ENCODE measurements around the gene PLXNA1. TPM values are rescaled to one million over a fixed set of nuclear protein-coding genes. Genes with fewer than 3 reads are reported as not detected.

The PLXNA1 gene
- total and polyA plus RNA-seq, 10 of the 15 experiments (the other 5 are each of a cell fraction or from before 2014, with no cell fraction given) = 0.03 to 16.4 (median 2.5) TPM

DNA sequence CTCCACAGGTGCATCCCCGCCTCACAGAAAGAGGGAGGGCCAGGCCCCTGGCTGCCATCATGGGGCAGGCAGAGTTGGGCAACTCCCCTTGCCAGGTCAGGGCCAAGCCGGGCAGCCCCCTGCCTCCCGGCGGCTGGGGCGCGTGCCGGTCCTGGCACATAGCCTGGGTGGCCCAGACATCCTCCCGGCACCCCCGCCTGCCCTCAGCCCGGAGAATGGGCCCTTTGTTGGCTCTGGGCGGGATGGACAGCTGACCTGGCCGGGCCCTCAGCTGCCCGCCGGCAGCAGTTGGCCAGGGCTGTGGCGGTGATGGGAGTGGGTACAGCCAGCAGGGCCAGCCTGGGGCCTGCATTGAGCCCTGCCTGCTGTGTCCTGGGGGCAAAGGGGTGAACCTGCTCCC lies 16.5 kb downstream of the PLXNA1 start:
- intact Hi-C loops (cut with micrococcal nuclease; ENCODE audit: unreplicated experiment) = no loop called here
- Histone ChIP-seq H3K4me2 (ENCODE audit: control insufficient read depth, insufficient read depth) (no peak overlapping the region), H3K9me3 (replicated peaks; ENCODE audit: control insufficient read depth, insufficient read depth, low read length) (no peaks in the 10 kb centered on the region), H3K4me1 (ENCODE audit: control insufficient read depth, insufficient read depth, low read length) (peaks cover 7% of the 10 kb centered on the region), H4K20me1 (ENCODE audit: control insufficient read depth, insufficient read depth) (no peaks in the 10 kb centered on the region), H3K9ac (ENCODE audit: control insufficient read depth, insufficient read depth, low read length) (no peak overlapping the region), H3K36me3 (ENCODE audit: control insufficient read depth in 2 of 2, insufficient read depth in 2 of 2, low read length in 1 of 2) (peaks cover 0 to 6% of the 10 kb centered on the region in 2 experiments; a peak in 2 of 4 replicates), H3K27ac (ENCODE audit: control insufficient read depth, insufficient read depth) (no peak overlapping the region), H2AFZ (ENCODE audit: control insufficient read depth, low read depth, low read length) (no peak overlapping the region), H3K79me2 (ENCODE audit: control insufficient read depth, insufficient read depth, low read length) (no peaks in the 10 kb centered on the region), H3K27me3 (replicated peaks in 1 of 2; ENCODE audit: control insufficient read depth in 2 of 2, insufficient read depth in 2 of 2, low read length in 1 of 2) (no peaks in the 10 kb centered on the region), H3K4me3 (no peak overlapping the region)
- ChIA-PET RAD21 (ENCODE audit: unreplicated experiment) (interaction anchor here (0.6 kb wide), 1 partner anchor 506 kb away, joined by 3 read pairs; no protein-coding TSS in a partner anchor), CTCF (no interaction called here), SMC1A (ENCODE audit: uncharacterized antibody, unreplicated experiment) (no interaction called here), POLR2A (no interaction called here)
- in situ Hi-C loops (cut with MboI) = no loop called here
- ATAC-seq (no peak), DNase-seq (ENCODE audit: low read depth, low spot score) (no peak), FAIRE-seq (no peak)
- WGBS (ENCODE audit: insufficient coverage, insufficient replicate concordance, low lambda C conversion rate, missing lambda C conversion rate) = 65% methylated on average over 7 of the region's 15 CpGs
- BruUV-seq (replicated peaks) = no TSS peak
- TF ChIP-seq RBBP5 (conservative IDR thresholded peaks at IDR 0.05) = no peak
- TF ChIP-seq, protein P1, sequence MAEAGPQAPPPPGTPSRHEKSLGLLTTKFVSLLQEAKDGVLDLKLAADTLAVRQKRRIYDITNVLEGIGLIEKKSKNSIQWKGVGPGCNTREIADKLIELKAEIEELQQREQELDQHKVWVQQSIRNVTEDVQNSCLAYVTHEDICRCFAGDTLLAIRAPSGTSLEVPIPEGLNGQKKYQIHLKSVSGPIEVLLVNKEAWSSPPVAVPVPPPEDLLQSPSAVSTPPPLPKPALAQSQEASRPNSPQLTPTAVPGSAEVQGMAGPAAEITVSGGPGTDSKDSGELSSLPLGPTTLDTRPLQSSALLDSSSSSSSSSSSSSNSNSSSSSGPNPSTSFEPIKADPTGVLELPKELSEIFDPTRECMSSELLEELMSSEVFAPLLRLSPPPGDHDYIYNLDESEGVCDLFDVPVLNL (IDR thresholded peaks at IDR 0.05; ENCODE audit: low read depth, low read length) = no peak
- TF ChIP-seq RFX5 (IDR thresholded peaks at IDR 0.05; ENCODE audit: low read depth, low read length) = no peak
- TF ChIP-seq ASH2L (IDR thresholded peaks at IDR 0.05; ENCODE audit: borderline replicate concordance, low read depth) = no peak
- TF ChIP-seq, protein P2, sequence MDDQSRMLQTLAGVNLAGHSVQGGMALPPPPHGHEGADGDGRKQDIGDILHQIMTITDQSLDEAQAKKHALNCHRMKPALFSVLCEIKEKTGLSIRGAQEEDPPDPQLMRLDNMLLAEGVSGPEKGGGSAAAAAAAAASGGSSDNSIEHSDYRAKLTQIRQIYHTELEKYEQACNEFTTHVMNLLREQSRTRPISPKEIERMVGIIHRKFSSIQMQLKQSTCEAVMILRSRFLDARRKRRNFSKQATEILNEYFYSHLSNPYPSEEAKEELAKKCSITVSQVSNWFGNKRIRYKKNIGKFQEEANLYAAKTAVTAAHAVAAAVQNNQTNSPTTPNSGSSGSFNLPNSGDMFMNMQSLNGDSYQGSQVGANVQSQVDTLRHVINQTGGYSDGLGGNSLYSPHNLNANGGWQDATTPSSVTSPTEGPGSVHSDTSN (IDR thresholded peaks at IDR 0.05; ENCODE audit: insufficient replicate concordance, low read depth, low read length) = no peak
- TF ChIP-seq, protein P3, sequence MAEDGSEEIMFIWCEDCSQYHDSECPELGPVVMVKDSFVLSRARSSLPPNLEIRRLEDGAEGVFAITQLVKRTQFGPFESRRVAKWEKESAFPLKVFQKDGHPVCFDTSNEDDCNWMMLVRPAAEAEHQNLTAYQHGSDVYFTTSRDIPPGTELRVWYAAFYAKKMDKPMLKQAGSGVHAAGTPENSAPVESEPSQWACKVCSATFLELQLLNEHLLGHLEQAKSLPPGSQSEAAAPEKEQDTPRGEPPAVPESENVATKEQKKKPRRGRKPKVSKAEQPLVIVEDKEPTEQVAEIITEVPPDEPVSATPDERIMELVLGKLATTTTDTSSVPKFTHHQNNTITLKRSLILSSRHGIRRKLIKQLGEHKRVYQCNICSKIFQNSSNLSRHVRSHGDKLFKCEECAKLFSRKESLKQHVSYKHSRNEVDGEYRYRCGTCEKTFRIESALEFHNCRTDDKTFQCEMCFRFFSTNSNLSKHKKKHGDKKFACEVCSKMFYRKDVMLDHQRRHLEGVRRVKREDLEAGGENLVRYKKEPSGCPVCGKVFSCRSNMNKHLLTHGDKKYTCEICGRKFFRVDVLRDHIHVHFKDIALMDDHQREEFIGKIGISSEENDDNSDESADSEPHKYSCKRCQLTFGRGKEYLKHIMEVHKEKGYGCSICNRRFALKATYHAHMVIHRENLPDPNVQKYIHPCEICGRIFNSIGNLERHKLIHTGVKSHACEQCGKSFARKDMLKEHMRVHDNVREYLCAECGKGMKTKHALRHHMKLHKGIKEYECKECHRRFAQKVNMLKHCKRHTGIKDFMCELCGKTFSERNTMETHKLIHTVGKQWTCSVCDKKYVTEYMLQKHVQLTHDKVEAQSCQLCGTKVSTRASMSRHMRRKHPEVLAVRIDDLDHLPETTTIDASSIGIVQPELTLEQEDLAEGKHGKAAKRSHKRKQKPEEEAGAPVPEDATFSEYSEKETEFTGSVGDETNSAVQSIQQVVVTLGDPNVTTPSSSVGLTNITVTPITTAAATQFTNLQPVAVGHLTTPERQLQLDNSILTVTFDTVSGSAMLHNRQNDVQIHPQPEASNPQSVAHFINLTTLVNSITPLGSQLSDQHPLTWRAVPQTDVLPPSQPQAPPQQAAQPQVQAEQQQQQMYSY (CRISPR knock-in tag; IDR thresholded peaks at IDR 0.05) = no peak
- TF ChIP-seq, protein P4, sequence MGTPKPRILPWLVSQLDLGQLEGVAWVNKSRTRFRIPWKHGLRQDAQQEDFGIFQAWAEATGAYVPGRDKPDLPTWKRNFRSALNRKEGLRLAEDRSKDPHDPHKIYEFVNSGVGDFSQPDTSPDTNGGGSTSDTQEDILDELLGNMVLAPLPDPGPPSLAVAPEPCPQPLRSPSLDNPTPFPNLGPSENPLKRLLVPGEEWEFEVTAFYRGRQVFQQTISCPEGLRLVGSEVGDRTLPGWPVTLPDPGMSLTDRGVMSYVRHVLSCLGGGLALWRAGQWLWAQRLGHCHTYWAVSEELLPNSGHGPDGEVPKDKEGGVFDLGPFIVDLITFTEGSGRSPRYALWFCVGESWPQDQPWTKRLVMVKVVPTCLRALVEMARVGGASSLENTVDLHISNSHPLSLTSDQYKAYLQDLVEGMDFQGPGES (IDR thresholded peaks at IDR 0.05) = no peak
- no peak for TF ChIP-seq POLR2AphosphoS5 (IDR thresholded peaks at IDR 0.05; ENCODE audit: low read length)
- TF ChIP-seq NR2F1 (conservative IDR thresholded peaks at IDR 0.05) = no peak
- TF ChIP-seq SRF (IDR thresholded peaks at IDR 0.05; ENCODE audit: low read depth in 2 of 2, low read length in 2 of 2) = no peak
- no peak for TF ChIP-seq RAD21 (IDR thresholded peaks at IDR 0.05; ENCODE audit: insufficient read depth, low read depth, low read length)
- no peak for TF ChIP-seq FOS (IDR thresholded peaks at IDR 0.05; ENCODE audit: borderline replicate concordance, extremely low read depth, insufficient read length)
- TF ChIP-seq, protein P5, sequence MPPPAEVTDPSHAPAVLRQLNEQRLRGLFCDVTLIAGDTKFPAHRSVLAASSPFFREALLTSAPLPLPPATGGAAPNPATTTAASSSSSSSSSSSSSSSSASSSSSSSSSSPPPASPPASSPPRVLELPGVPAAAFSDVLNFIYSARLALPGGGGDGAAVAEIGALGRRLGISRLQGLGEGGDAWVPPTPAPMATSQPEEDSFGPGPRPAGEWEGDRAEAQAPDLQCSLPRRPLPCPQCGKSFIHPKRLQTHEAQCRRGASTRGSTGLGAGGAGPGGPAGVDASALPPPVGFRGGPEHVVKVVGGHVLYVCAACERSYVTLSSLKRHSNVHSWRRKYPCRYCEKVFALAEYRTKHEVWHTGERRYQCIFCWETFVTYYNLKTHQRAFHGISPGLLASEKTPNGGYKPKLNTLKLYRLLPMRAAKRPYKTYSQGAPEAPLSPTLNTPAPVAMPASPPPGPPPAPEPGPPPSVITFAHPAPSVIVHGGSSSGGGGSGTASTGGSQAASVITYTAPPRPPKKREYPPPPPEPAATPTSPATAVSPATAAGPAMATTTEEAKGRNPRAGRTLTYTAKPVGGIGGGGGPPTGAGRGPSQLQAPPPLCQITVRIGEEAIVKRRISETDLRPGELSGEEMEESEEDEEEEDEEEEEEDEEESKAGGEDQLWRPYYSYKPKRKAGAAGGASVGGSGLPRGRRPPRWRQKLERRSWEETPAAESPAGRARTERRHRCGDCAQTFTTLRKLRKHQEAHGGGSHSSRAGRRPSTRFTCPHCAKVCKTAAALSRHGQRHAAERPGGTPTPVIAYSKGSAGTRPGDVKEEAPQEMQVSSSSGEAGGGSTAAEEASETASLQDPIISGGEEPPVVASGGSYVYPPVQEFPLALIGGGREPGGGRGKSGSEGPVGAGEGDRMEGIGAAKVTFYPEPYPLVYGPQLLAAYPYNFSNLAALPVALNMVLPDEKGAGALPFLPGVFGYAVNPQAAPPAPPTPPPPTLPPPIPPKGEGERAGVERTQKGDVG (CRISPR knock-in tag; IDR thresholded peaks at IDR 0.05) = no peak
- no peak for TF ChIP-seq RELA (IDR thresholded peaks at IDR 0.05; ENCODE audit: borderline replicate concordance, partially characterized antibody)
